ENCODE data around the gene KIF19. TPM values are rescaled to one million over a fixed set of nuclear protein-coding genes. Genes with fewer than 3 reads are reported as not detected.

The KIF19 gene
- total and polyA plus RNA-seq, 2 of the 8 experiments (the other 6 are each of a cell fraction or from before 2014, with no cell fraction given): 0.52 to 0.77 TPM

- TF ChIP-seq CHD7 (IDR thresholded peaks at IDR 0.05; ENCODE audit: insufficient replicate concordance, low read length): no peak
- no peak for TF ChIP-seq SAP30 (IDR thresholded peaks at IDR 0.05; ENCODE audit: insufficient read depth, insufficient replicate concordance, low read length)
- TF ChIP-seq JUND (IDR thresholded peaks at IDR 0.05; ENCODE audit: low read length): no peak
- no peak for TF ChIP-seq RAD21 (IDR thresholded peaks at IDR 0.05 in 1 of 2, conservative IDR thresholded peaks at IDR 0.05 in 1 of 2; ENCODE audit: low read depth in 2 of 2, low read length in 2 of 2)
Observed at GRCh38 chr17:74337834-74338500, 11.9 kb downstream of the KIF19 start (continued).

Data from H1 (cell line).